Parathyroid adenoma (tissue), 2 donors: ENCODE data around the gene NIN.

ENCODE experiments used
- H2AFZ ChIP-seq: fragments of 300-600 bp; sonication (generic); one replicate; pipeline ENCODE4 v1.7.0; 2017; ENCODE audit warnings: antibody characterized with exemption, mild to moderate bottlenecking
- H3K27ac ChIP-seq: fragments of 300-600 bp; sonication (generic); one replicate; pipeline ENCODE4 v1.7.0; 2017
- H3K27me3 ChIP-seq: fragments of 300-600 bp; sonication (generic); one replicate; pipeline ENCODE4 v1.7.0; 2017; ENCODE audit warnings: low read length; ENCODE audit not compliant: control insufficient read depth, insufficient read depth
- H3K36me3 ChIP-seq: fragments of 300-600 bp; sonication (generic); one replicate; pipeline ENCODE4 v1.7.0; 2017; ENCODE audit warnings: low read length; ENCODE audit not compliant: control insufficient read depth, insufficient read depth
- H3K4me1 ChIP-seq: fragments of 300-600 bp; sonication (generic); one replicate; pipeline ENCODE4 v1.7.0; 2017; ENCODE audit warnings: control low read depth
- H3K4me2 ChIP-seq: fragments of 300-600 bp; sonication (generic); one replicate; pipeline ENCODE4 v1.7.0; 2017; ENCODE audit warnings: low read length
- H3K4me3 ChIP-seq: fragments of 300-600 bp; sonication (generic); one replicate; pipeline ENCODE4 v1.7.0; 2017; ENCODE audit warnings: low read depth, low read length
- H3K79me2 ChIP-seq: fragments of 300-600 bp; sonication (generic); one replicate; pipeline ENCODE4 v1.7.0; 2017; ENCODE audit warnings: control low read depth
- H3K9ac ChIP-seq: fragments of 300-600 bp; sonication (generic); one replicate; pipeline ENCODE4 v1.7.0; 2017; ENCODE audit warnings: mild to moderate bottlenecking
- H3K9me3 ChIP-seq: fragments of 300-600 bp; sonication (generic); one replicate; pipeline ENCODE4 v1.7.0; 2017; ENCODE audit warnings: low read length; ENCODE audit not compliant: control insufficient read depth
- TF ChIP-seq, protein P1 (sequence below): fragments of 300-600 bp; sonication (generic); IDR thresholded peaks from one replicate; pipeline ENCODE4 v1.7.0; 2017; ENCODE audit warnings: antibody characterized with exemption, mild to moderate bottlenecking
- donor health status: primary hyperparathyroidism.

Gene NIN

DNA sequence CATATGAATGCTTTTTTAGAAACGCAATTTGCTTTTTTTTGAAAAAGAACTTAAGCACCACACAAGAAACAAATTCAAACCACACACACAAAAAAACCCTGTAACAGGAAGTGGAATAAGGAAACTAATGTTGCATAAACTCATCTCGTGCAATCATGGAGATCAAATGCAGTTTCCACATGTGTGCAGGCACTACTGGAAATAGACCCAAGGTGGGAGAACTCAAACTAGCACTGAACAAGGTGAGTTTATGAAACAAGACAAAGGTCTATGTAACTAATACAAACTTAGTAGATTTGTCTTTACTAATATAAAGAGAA lies 17.5 kb downstream of the NIN start:
- H3K4me2 ChIP-seq, result no peak overlapping the region
- no peaks in the 10 kb centered on the region for H3K36me3 ChIP-seq
- no peak overlapping the region for H3K27ac ChIP-seq
- H3K27me3 ChIP-seq, result no peaks in the 10 kb centered on the region
- no peak overlapping the region for H3K9ac ChIP-seq
- no peaks in the 10 kb centered on the region for H3K9me3 ChIP-seq
- H3K4me3 ChIP-seq, result no peak overlapping the region
- TF ChIP-seq, protein P1, sequence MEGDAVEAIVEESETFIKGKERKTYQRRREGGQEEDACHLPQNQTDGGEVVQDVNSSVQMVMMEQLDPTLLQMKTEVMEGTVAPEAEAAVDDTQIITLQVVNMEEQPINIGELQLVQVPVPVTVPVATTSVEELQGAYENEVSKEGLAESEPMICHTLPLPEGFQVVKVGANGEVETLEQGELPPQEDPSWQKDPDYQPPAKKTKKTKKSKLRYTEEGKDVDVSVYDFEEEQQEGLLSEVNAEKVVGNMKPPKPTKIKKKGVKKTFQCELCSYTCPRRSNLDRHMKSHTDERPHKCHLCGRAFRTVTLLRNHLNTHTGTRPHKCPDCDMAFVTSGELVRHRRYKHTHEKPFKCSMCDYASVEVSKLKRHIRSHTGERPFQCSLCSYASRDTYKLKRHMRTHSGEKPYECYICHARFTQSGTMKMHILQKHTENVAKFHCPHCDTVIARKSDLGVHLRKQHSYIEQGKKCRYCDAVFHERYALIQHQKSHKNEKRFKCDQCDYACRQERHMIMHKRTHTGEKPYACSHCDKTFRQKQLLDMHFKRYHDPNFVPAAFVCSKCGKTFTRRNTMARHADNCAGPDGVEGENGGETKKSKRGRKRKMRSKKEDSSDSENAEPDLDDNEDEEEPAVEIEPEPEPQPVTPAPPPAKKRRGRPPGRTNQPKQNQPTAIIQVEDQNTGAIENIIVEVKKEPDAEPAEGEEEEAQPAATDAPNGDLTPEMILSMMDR, result no peak
- peaks cover 22% of the 10 kb centered on the region for H3K79me2 ChIP-seq
- no peaks in the 10 kb centered on the region for H3K4me1 ChIP-seq
- no peak overlapping the region for H2AFZ ChIP-seq

DNA sequence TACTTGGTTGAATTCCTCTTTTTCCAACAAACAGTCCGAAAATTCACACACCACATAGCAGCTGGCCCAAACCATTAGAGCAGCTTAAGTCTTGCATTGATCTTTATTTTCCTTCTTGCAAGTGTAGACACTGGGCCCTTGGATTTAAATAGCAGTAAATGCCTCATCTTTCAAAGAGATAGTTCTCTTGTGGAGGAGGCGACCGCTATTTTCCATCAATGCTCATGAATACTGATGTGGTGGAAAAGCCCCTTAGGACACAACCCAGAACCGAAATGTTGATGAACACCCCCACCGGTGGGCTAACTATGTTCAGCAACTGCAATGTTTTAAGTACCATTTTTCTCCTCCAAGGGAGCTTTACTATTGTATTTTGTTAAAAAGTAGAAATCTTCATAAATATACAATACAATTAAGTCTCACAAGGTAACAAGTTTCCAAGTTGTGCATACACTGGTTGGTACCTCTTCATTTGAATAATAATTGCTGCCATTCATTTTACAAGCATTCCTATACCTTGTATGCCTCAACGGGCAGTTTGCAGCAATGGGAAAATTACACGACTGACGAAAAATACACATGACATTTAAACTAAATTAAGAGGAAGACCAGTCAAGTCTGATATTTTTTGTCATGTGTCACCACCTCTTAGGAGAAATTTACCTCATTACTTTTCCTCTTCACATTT lies 18.0 kb downstream of the NIN start:
- Histone ChIP-seq H3K27ac (no peak overlapping the region), H3K4me3 (no peak overlapping the region), H3K4me2 (no peak overlapping the region), H3K9ac (no peak overlapping the region), H3K9me3 (no peaks in the 10 kb centered on the region), H3K36me3 (no peaks in the 10 kb centered on the region), H3K27me3 (no peaks in the 10 kb centered on the region), H2AFZ (no peak overlapping the region), H3K4me1 (no peaks in the 10 kb centered on the region), H3K79me2 (peaks cover 22% of the 10 kb centered on the region)
- TF ChIP-seq, protein P1, result no peak

- Histone ChIP-seq H3K9ac (no peak overlapping the region), H3K27ac (no peak overlapping the region), H3K79me2 (peaks cover 22% of the 10 kb centered on the region)
These were observed 18.8 kb downstream of the NIN start for GRCh38 chr14:50812180-50812579.

DNA sequence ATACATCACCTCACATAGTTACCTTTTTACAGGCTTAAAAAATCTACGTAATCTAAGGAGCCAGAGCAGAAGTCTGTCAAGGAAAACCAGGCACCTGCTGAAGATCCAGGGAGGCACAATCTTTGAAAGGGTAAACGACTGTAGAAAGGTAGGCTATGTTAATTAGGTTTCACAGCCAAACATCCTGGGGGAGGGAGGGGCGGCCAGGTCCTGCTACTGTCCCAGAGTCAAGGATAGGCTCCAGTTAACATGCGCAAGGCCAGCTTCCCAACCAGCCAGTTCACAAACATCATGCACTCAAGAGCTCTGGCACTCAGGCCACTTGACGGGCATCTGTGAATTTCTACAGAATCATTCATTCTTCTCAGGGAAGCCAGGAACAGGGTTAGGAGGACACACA lies 22.9 kb downstream of the NIN start:
- H3K9ac ChIP-seq, result no peak overlapping the region
- no peak overlapping the region for H2AFZ ChIP-seq
- H3K27me3 ChIP-seq, result no peaks in the 10 kb centered on the region
- no peaks in the 10 kb centered on the region for H3K4me1 ChIP-seq
- no peaks in the 10 kb centered on the region for H3K9me3 ChIP-seq
- no peak overlapping the region for H3K4me3 ChIP-seq
- TF ChIP-seq, protein P1, result no peak
- no peak overlapping the region for H3K4me2 ChIP-seq
- H3K36me3 ChIP-seq, result no peaks in the 10 kb centered on the region
- no peak overlapping the region for H3K27ac ChIP-seq
- H3K79me2 ChIP-seq, result peaks cover 12% of the 10 kb centered on the region

More at GRCh38 chr14:50812180-50812579, 18.8 kb downstream of the NIN start:
- no peaks in the 10 kb centered on the region for H3K36me3 ChIP-seq
- no peak overlapping the region for H3K4me3 ChIP-seq
- H3K27me3 ChIP-seq, result no peaks in the 10 kb centered on the region
- H3K4me2 ChIP-seq, result no peak overlapping the region
- TF ChIP-seq, protein P1, result no peak
- no peaks in the 10 kb centered on the region for H3K9me3 ChIP-seq
- no peak overlapping the region for H2AFZ ChIP-seq
- H3K4me1 ChIP-seq, result no peaks in the 10 kb centered on the region

- Histone ChIP-seq H3K4me3 (no peak overlapping the region), H3K27ac (no peak overlapping the region), H3K79me2 (peaks cover 6% of the 10 kb centered on the region), H2AFZ (no peak overlapping the region), H3K36me3 (no peaks in the 10 kb centered on the region), H3K27me3 (no peaks in the 10 kb centered on the region), H3K4me1 (no peaks in the 10 kb centered on the region), H3K9ac (no peak overlapping the region), H3K9me3 (no peaks in the 10 kb centered on the region), H3K4me2 (no peak overlapping the region)
- TF ChIP-seq, protein P1, result no peak
These were observed 24.6 kb downstream of the NIN start for GRCh38 chr14:50806241-50806933.
